Kidney glomerular epithelial cell (primary cell): Measurements from ENCODE around the gene COX5B.
"Not testable (repeated sequence)": the region's sequence is repeated elsewhere in the genome, so short reads cannot be mapped to it uniquely, and the experiment has no call there.

Source experiments
- DNase-seq: peaks from one replicate; lab custom pipeline; 2025; lab: John Stamatoyannopoulos, UW

Gene COX5B

GRCh38 chr2:97673182-97673914 lies 27.5 kb downstream of the COX5B start:
- DNase-seq = no peak

- DNase-seq = no peak
Observed at GRCh38 chr2:97673915-97674283, 28.0 kb downstream of the COX5B start.

GRCh38 chr2:97675430-97676113 lies 29.7 kb downstream of the COX5B start:
- DNase-seq = no peak

- no peak for DNase-seq
Observed at GRCh38 chr2:97676620-97677019, 30.8 kb downstream of the COX5B start.

- DNase-seq = no peak
Observed at GRCh38 chr2:97677480-97677879, 31.6 kb downstream of the COX5B start.

GRCh38 chr2:97678298-97678697 lies 32.4 kb downstream of the COX5B start:
- DNase-seq = no peak

GRCh38 chr2:97687235-97687634 lies 41.4 kb downstream of the COX5B start:
- not testable (repeated sequence) for DNase-seq

GRCh38 chr2:97688062-97688827 lies 42.4 kb downstream of the COX5B start:
- no peak for DNase-seq

GRCh38 chr2:97691166-97691565 lies 45.3 kb downstream of the COX5B start:
- no peak for DNase-seq

GRCh38 chr2:97693476-97693875 lies 47.6 kb downstream of the COX5B start:
- no peak for DNase-seq

- DNase-seq = no peak
Observed at GRCh38 chr2:97695744-97696143, 49.9 kb downstream of the COX5B start.

GRCh38 chr2:97697252-97698235 lies 51.7 kb downstream of the COX5B start:
- DNase-seq = peak; percentile 84
